ENCODE measurements around the gene TMIE.

Gene TMIE

DNA sequence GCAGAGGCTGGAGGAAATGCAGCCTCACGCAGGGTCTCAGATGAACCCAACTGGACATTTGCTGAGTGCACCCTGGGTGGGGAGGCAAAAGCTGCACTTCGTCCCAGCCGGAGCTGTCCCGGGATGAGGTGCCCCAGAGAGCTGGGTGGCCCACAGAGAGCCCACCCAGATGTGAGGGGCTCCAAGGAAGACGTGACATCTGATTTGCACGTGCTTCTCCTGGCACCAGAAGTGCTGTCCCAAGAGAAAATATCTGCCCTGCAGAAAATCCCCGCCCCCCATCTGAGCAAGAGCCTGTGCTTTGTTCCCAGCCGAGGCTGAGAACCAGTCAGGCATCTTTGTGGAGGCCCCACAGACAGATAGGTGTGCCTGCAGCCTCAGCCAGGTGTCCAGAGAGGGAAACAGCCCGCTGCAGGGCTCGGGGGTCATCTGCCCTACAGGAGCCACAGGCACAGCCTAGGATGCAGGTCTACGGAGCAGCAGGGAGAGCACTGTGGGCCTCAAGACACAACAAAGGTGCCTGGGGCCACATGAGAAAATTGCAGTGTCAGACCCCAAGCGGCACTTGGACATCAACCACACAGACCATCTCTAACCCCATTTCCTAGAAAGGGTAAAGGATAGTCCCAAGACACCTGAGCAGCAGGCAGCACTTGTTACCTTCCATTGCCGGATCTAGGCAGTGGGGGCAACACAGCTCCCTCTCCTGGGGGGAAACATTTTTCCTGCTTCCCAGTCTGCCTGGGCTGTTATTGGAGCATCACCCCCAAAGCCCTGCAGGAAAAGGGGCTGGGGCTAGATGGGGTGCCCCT is 5.8 kb downstream of the TMIE start:
- DNase-seq (ENCODE audit: extremely low read depth in 1 of 2, low read depth in 1 of 2) = no peak

DNA sequence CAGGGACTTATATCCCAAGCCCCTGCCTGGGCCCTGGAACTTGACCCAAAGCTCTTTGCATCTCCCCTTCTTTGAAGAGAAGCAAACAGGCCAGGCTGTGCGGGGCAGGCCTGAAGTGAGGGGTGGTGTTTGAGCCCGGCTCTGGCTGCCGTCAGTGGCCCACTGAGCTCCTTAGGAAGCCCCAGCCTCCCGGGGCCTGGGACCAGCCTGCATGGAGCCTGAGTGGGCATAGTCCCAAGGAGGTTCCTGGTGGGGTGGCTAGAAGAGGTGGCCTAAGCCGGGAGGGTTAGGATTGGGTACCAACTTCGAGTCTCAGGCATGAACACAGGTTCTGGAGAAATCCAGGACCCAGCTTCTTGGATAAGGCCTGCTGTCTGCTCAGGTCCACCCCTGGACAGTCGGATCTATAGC is 6.4 kb downstream of the TMIE start:
- no peak for DNase-seq (ENCODE audit: extremely low read depth in 1 of 2, low read depth in 1 of 2)

- no peak for DNase-seq (ENCODE audit: extremely low read depth in 1 of 2, low read depth in 1 of 2)
Measured at GRCh38 chr3:46708401-46709156, 7.4 kb downstream of the TMIE start.

DNA sequence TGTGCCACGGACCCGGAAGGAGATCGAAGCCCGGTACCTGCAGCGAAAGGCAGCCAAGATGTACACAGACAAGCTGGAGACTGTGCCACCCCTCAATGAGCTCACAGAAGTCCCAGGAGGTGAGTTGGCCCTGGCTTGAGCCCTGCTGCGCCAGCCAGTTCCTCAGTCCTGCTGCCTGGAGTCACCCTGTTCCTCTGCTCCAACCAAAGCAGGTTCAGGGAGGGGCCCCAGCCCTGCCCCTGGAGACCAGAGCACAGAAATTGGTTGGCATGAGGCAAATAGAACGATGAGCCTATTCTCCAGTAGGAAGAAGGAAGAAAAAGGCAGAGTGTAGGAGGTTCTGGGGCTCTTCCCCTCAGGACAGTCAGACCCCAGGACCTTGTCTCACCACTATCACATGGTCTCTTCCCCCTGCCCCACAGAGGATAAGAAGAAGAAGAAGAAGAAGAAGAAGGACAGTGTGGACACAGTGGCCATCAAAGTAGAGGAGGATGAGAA is 8.0 kb downstream of the TMIE start:
- no peak for DNase-seq (ENCODE audit: extremely low read depth in 1 of 2, low read depth in 1 of 2)

- DNase-seq (ENCODE audit: extremely low read depth in 1 of 2, low read depth in 1 of 2) = no peak
Measured at GRCh38 chr3:46709721-46710120, 8.5 kb downstream of the TMIE start.

DNA sequence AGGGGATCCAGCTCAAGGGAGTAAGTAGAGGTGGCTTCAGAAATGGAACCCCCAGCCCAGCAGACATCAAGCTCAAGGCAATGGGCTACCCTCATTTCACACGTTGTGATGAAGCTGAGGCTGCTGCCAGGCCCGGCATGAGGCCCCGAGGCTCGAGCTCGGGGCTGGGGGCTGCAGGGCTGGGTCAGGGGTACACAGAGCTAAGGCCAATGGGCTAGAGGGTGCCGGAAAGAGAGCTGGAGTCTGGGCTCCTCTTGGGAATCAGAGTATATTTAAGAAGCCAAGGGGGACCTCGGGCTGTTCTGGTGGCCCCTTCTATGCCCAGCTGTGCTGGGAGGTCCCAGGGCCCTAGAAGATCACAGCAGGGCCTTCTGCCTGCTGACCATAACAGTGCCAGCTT is 9.0 kb downstream of the TMIE start:
- DNase-seq (ENCODE audit: extremely low read depth in 1 of 2, low read depth in 1 of 2) = no peak

DNA sequence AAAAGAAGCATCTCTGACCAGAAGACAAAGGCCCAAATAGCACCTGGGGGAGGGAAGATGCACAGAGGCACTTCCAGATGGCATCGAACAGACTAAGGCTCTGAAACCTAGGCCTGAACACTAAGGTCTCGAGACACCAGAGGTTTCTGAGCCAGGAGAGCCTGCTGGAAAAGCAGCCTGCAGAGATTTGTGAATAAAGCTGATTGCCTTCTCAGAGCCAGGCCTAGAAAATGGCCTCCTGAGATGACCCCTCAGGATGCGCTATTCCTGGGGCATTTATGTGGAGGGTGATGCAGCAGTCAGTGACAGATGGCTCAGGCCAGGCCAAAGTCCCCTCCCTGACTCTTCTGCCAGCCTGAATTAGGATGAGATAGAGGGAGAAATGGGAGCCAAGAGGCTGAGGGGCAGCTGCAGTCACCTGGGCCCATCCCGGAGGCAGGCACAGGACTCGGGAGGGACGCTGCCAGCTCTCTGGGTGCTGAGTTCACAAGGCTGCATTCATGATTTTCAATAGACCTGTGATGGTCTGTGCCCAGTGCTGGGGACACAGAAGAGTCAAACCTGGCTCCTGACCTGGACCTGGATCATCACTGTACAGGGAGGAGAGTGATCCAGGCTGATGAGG is 9.6 kb downstream of the TMIE start:
- no peak for DNase-seq (ENCODE audit: extremely low read depth in 1 of 2, low read depth in 1 of 2)

DNA sequence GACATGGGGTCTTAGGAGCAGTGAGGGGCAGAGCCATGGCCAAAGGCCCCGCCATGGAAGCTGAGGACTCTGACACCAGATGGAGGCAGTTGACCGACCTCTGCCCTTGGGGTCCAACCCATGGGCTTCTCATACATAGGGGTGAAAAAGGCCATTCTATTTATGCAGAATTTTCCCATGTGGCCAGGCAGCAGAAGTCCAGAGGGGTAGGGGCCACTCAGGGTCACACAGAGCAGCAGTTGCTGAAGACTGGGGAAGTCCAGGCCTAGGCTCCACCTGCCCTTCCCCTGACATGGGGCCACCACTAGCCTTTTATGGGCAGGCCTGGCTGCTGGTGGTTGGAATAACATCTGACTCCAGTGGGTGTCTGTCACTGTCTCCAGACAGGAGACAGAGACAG is 10.1 kb downstream of the TMIE start:
- no peak for DNase-seq (ENCODE audit: extremely low read depth in 1 of 2, low read depth in 1 of 2)

GRCh38 chr3:46711760-46712159 is 10.6 kb downstream of the TMIE start:
- no peak for DNase-seq (ENCODE audit: extremely low read depth in 1 of 2, low read depth in 1 of 2)

GRCh38 chr3:46712191-46713049 is 11.2 kb downstream of the TMIE start:
- no peak for DNase-seq (ENCODE audit: extremely low read depth in 1 of 2, low read depth in 1 of 2)

DNA sequence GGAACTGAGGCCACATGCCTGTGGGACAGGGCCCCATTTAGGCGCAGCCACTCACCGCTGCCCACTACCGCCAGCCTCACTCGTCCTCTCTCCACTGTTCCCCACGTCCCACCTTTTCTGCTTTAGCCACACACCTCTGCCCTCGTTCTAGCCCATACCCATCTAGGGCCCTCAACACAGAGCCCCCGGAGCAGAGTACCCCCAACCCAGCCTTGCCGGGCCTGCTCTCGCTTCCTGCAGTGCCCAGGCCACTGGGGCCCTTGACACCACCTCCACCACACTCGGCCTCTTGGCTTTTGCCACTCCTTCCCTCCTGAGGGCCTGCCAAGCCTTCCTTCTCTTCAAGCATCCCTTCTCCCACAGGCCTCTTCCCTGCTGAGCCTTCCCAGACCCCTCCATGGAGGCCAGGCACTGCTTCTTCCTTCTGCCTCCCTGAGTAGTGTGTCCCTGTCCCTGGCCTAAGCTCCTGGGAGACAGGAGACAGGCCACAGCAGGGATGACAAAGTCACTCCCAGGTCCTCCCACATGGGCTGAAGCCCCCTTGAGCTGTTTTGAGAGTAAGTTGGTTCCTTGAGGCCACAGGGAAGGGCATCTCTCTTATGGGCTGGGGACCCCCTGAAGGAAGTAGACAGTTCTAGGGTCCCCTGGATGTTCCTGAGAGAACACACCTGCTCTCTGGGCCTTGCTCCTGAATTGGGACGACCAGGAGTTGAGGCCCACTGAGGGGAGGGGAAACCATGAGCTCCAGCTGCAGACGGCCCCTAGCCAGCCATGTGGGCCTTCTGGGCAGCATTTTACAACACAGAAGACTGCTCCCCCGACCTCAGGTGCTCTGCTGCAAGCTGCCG is 12.1 kb downstream of the TMIE start:
- DNase-seq (ENCODE audit: extremely low read depth in 1 of 2, low read depth in 1 of 2) = no peak

- DNase-seq (ENCODE audit: extremely low read depth in 1 of 2, low read depth in 1 of 2) = no peak
Measured at GRCh38 chr3:46713898-46714552, 12.8 kb downstream of the TMIE start.

DNA sequence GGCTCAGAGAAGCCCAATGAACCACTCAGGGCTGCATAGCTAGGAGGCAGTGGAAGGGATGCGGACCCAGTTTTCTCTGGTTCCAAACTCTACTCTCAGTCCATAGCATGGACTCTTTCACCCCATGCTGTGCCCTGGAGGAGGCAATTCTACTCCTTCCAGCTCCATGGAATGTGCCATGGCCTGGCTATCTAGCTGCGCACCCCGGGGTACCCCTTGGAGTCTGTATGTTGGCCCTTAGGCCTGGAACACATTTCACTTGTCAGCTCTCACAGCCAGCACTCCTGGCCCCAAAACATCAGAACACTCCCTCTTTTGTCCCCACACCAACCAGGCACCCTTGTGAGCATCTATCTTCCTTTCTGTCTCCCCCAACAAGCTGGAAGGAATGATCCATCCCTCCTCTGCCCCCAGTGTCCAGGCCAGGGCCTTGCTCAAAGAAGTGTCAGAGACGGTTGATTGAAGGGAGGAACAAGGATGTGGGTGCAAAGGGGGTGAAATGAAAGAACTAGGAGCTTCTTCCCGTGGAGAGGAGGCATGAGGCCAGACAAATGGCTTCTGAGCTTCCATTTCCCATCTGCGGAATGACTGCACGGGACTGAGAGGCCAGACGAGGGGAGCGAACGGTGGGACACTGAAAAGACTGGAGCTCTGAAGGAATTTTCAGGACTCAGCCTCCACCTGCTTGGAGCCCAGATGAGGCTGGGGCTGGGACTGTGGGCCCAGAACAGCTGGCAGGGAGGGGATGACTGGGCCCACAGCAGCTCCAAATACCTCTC is 13.7 kb downstream of the TMIE start:
- DNase-seq (ENCODE audit: extremely low read depth in 1 of 2, low read depth in 1 of 2) = no peak

DNA sequence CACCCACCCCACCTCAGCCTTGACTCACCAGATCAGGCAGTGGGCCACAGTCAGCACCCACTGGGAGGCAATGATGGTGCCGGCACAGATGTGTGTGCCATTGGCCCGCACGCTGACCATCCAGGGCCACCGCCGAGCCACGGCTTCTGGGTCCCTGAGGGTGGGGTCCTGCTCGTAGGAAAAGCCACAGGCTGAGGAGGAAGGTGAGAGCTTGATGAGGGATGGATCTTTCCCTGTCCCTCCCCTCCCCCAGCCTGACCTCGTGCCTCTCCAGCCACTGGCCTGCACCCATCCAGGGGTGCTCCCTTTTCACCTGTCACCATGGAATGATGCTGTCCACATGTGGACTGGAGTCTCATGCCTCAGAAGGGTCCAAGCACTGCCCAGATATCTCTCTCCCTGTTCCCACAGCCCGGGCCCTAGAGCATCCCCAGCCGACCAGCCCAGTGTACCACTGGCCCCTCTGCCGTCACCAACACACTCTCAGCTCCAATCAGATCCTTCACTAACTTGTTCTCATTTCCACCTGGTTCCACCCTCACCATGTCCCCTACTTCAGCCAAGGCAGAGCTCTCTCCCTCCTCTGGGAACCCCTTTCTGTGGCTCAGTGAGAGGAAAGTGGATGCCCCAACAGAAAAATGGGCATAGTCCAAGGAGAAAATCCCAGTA is 14.4 kb downstream of the TMIE start:
- no peak for DNase-seq (ENCODE audit: extremely low read depth in 1 of 2, low read depth in 1 of 2)

GRCh38 chr3:46716461-46717441 is 15.6 kb downstream of the TMIE start:
- no peak for DNase-seq (ENCODE audit: extremely low read depth in 1 of 2, low read depth in 1 of 2)

- peak; percentile 21 to 34 for DNase-seq (ENCODE audit: extremely low read depth in 1 of 2, low read depth in 1 of 2)
Measured at GRCh38 chr3:46717447-46718231, 16.4 kb downstream of the TMIE start, which contains the start of gene PRSS50. PRSS50 (minus strand) TSS chr3:46717869; CDS start chr3:46717824, 45 bp downstream.
